GM23338 (cell line): ENCODE measurements around the gene NLRP1.

Experiments used
- CREB1 ChIP-seq: fragments of 250-450 bp; sonication (Bioruptor Pico); IDR thresholded peaks from 2 replicates; pipeline ENCODE4 v1.5.0; 2020; ENCODE audit warnings: low read depth, mild to moderate bottlenecking, moderate library complexity
- CTCF ChIP-seq, 2 experiments: fragments of 200-600 bp in 1 of 2; sonication (generic) in 1 of 2; conservative IDR thresholded peaks; 2 replicates each; pipeline versions ENCODE4 v1.5.1 to v1.6.1; 2016 to 2017; ENCODE audit warnings: antibody characterized with exemption in 2 of 2, low read depth in 2 of 2, mild to moderate bottlenecking in 2 of 2, moderate library complexity in 1 of 2
- EZH2phosphoT487 ChIP-seq: fragments of 200-600 bp; sonication (generic); IDR thresholded peaks from one replicate; pipeline ENCODE4 v1.8.1; 2018; ENCODE audit warnings: antibody characterized with exemption; ENCODE audit not compliant: unreplicated experiment
- POLR2AphosphoS5 ChIP-seq: IDR thresholded peaks from 2 replicates; pipeline ENCODE4 v1.6.1; 2016; ENCODE audit warnings: antibody characterized with exemption, low read depth

GRCh38 chr17:5555254-5555653 is 29.1 kb downstream of the NLRP1 start:
- TF ChIP-seq CREB1 (no peak), CTCF (conservative IDR thresholded peaks at IDR 0.05; ENCODE audit: low read depth in 2 of 2) (no peak), POLR2AphosphoS5 (no peak), EZH2phosphoT487 (no peak)
